SK-N-SH treated with all-trans-retinoic acid at 6 μM for 48 hours (cell line): ENCODE measurements around the gene LIPM.

ENCODE experiments used
- ARNTL ChIP-seq: fragments of 450-650 bp; formaldehyde crosslinking; IDR thresholded peaks from 2 replicates; pipeline ENCODE4 v1.5.0; 2020; ENCODE audit warnings: low read depth, mild to moderate bottlenecking, moderate library complexity, borderline replicate concordance
- CREB5 ChIP-seq: fragments of 250-450 bp; sonication (Bioruptor Pico); IDR thresholded peaks from 2 replicates; pipeline ENCODE4 v1.5.1; 2020; ENCODE audit warnings: low read depth, mild to moderate bottlenecking, moderate library complexity
- CSRNP3 ChIP-seq: fragments of 250-450 bp; sonication (Bioruptor Pico); IDR thresholded peaks from 2 replicates; pipeline ENCODE4 v1.5.1; 2021; ENCODE audit warnings: mild to moderate bottlenecking, moderate library complexity
- ESRRG ChIP-seq: fragments of 250-450 bp; sonication (Bioruptor Pico); IDR thresholded peaks from 2 replicates; pipeline ENCODE4 v1.6.1; 2021; ENCODE audit warnings: mild to moderate bottlenecking
- PATZ1 ChIP-seq: fragments of 250-450 bp; sonication (Bioruptor Pico); IDR thresholded peaks from 2 replicates; pipeline ENCODE4 v1.8.0; 2020; ENCODE audit warnings: mild to moderate bottlenecking, moderate library complexity, borderline replicate concordance
- POU6F1 ChIP-seq: fragments of 250-450 bp; sonication (Bioruptor Pico); IDR thresholded peaks from 2 replicates; pipeline ENCODE4 v1.8.0; 2021; ENCODE audit warnings: low read depth, mild to moderate bottlenecking, moderate library complexity, borderline replicate concordance
- ZNF70 ChIP-seq: fragments of 450-650 bp; formaldehyde crosslinking; IDR thresholded peaks from 2 replicates; pipeline ENCODE4 v1.5.0; 2020; ENCODE audit warnings: mild to moderate bottlenecking, moderate library complexity
- ZNF8 ChIP-seq: fragments of 450-650 bp; formaldehyde crosslinking; IDR thresholded peaks from 2 replicates; pipeline ENCODE4 v1.5.0; 2020; ENCODE audit warnings: mild to moderate bottlenecking, moderate library complexity

- TF ChIP-seq CREB5 (no peak), ZNF8 (CRISPR knock-in tag) (no peak), ESRRG (CRISPR knock-in tag) (no peak), PATZ1 (CRISPR knock-in tag) (no peak), ARNTL (CRISPR knock-in tag) (no peak), POU6F1 (CRISPR knock-in tag) (no peak), ZNF70 (CRISPR knock-in tag) (no peak), CSRNP3 (CRISPR knock-in tag) (no peak)
These were observed 10.6 kb upstream of the LIPM start for GRCh38 chr10:88791924-88792323.
